ENCODE results near the gene SINHCAF. TPM values are rescaled to one million over a fixed set of nuclear protein-coding genes. Genes with fewer than 3 reads are reported as not detected.

Gene SINHCAF
- total RNA-seq, 1 experiment from 2014 or later = 68.8 TPM

DNA sequence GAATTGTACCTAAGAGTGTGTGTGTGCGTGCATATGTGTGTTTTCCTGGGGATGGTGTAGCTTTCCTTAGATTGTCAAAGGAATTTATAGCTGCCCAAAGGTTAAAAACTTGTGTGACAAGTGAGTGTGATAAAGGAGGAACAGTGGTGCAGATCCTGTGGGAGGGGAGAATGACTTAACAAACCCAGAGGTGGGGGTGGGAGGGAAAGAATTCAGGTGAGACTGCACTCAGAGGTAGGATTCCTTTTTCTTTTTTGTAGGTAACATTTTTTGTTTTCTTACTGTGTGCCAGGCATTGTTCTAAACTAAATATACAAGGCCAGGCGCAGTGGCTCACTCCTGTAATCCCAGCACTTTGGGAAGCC is 45.3 kb upstream of the SINHCAF start:
- Histone ChIP-seq H3K9me3 (ENCODE audit: control insufficient read depth, insufficient read depth, low read depth, low read length) (no peaks in the 10 kb centered on the region), H3K4me3 (ENCODE audit: low read depth in 2 of 2, low read length in 2 of 2) (no peak overlapping the region), H3K27me3 (ENCODE audit: control insufficient read depth, insufficient read depth, low read length) (no peaks in the 10 kb centered on the region), H3K27ac (ENCODE audit: low read length) (peak overlapping the region; percentile 82; the same call in 1 of the 2 replicates), H3K4me1 (ENCODE audit: control insufficient read depth, insufficient read depth, low read length) (peaks cover 26% of the 10 kb centered on the region), H3K36me3 (ENCODE audit: control insufficient read depth, insufficient read depth, low read length) (no peaks in the 10 kb centered on the region)
- in situ Hi-C loops (cut with HindIII; ENCODE audit: low pct_unique_long_range_greater_than_20kb, low sequenced_read_pairs) = no loop called here
- CTCF ChIA-PET = no interaction called here
- intact Hi-C loops (cut with micrococcal nuclease; ENCODE audit: unreplicated experiment) = no loop called here
- ATAC-seq = peak; percentile 15; the same call in 1 of the 2 replicates
- POLR2A ChIA-PET = no interaction called here
- no peak for DNase-seq (ENCODE audit: low read depth, low spot score)
- no TSS peak for BruUV-seq (replicated peaks)
- no peak for TF ChIP-seq POLR2AphosphoS5 (IDR thresholded peaks at IDR 0.05; ENCODE audit: low read depth, low read length)
- TF ChIP-seq, protein P1, sequence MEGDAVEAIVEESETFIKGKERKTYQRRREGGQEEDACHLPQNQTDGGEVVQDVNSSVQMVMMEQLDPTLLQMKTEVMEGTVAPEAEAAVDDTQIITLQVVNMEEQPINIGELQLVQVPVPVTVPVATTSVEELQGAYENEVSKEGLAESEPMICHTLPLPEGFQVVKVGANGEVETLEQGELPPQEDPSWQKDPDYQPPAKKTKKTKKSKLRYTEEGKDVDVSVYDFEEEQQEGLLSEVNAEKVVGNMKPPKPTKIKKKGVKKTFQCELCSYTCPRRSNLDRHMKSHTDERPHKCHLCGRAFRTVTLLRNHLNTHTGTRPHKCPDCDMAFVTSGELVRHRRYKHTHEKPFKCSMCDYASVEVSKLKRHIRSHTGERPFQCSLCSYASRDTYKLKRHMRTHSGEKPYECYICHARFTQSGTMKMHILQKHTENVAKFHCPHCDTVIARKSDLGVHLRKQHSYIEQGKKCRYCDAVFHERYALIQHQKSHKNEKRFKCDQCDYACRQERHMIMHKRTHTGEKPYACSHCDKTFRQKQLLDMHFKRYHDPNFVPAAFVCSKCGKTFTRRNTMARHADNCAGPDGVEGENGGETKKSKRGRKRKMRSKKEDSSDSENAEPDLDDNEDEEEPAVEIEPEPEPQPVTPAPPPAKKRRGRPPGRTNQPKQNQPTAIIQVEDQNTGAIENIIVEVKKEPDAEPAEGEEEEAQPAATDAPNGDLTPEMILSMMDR (IDR thresholded peaks at IDR 0.05) = no peak
- TF ChIP-seq TCF7L2 (IDR thresholded peaks at IDR 0.05; ENCODE audit: low read depth, low read length) = no peak
- TF ChIP-seq, protein P2, sequence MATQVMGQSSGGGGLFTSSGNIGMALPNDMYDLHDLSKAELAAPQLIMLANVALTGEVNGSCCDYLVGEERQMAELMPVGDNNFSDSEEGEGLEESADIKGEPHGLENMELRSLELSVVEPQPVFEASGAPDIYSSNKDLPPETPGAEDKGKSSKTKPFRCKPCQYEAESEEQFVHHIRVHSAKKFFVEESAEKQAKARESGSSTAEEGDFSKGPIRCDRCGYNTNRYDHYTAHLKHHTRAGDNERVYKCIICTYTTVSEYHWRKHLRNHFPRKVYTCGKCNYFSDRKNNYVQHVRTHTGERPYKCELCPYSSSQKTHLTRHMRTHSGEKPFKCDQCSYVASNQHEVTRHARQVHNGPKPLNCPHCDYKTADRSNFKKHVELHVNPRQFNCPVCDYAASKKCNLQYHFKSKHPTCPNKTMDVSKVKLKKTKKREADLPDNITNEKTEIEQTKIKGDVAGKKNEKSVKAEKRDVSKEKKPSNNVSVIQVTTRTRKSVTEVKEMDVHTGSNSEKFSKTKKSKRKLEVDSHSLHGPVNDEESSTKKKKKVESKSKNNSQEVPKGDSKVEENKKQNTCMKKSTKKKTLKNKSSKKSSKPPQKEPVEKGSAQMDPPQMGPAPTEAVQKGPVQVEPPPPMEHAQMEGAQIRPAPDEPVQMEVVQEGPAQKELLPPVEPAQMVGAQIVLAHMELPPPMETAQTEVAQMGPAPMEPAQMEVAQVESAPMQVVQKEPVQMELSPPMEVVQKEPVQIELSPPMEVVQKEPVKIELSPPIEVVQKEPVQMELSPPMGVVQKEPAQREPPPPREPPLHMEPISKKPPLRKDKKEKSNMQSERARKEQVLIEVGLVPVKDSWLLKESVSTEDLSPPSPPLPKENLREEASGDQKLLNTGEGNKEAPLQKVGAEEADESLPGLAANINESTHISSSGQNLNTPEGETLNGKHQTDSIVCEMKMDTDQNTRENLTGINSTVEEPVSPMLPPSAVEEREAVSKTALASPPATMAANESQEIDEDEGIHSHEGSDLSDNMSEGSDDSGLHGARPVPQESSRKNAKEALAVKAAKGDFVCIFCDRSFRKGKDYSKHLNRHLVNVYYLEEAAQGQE (IDR thresholded peaks at IDR 0.05; ENCODE audit: insufficient read depth in 1 of 2, low read depth in 2 of 2, low read length in 1 of 2) = no peak

DNA sequence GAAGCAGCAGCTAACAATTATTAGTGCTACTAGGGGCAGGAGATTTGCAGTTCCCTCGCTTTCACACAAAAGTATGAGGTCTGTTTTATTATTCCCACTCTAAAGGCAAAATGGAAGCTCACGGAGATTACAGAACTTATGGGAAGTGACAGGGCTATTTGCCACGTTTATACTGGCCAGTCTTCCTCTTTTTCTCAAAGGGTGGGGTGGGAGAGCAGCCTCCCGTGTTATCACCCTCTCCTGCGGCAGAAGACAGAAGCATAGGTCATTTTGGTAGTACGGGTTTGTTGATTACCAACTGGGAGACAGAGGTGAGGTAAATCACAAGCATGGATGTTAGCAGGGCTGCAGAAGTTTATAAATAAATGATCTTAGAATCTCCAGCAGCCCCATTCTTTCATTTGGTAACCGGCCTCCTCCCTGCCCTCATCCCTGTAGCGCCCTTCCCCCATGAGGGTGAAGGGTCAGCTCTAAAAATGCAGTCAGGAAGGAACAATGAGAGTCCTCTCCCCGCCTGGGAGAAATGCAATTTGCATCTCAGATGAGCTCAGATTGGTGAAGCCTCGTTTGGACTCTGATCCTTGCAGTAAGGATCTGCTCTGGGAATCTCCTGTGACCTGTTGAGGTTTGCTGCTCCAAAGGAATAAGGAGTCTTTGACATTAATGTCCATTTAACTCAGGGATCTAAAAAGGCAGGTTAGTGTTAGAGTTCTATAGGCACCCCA is 44.7 kb upstream of the SINHCAF start:
- TF ChIP-seq TCF7L2 (IDR thresholded peaks at IDR 0.05; ENCODE audit: low read depth, low read length) (no peak), SIN3A (IDR thresholded peaks at IDR 0.05; ENCODE audit: borderline replicate concordance, insufficient read depth, low read depth, low read length) (no peak), POLR2AphosphoS5 (IDR thresholded peaks at IDR 0.05; ENCODE audit: low read depth, low read length) (no peak)
- TF ChIP-seq, protein P2 (IDR thresholded peaks at IDR 0.05; ENCODE audit: insufficient read depth in 1 of 2, low read depth in 2 of 2, low read length in 1 of 2) = no peak
- TF ChIP-seq, protein P1 (IDR thresholded peaks at IDR 0.05) = no peak
- BruUV-seq (replicated peaks) = no TSS peak
- Histone ChIP-seq H3K9me3 (ENCODE audit: control insufficient read depth, insufficient read depth, low read depth, low read length) (no peaks in the 10 kb centered on the region), H3K4me3 (ENCODE audit: low read depth in 2 of 2, low read length in 2 of 2) (peak overlapping the region; percentile 32 to 58), H3K36me3 (ENCODE audit: control insufficient read depth, insufficient read depth, low read length) (no peaks in the 10 kb centered on the region), H3K4me1 (ENCODE audit: control insufficient read depth, insufficient read depth, low read length) (peaks cover 26% of the 10 kb centered on the region), H3K27me3 (ENCODE audit: control insufficient read depth, insufficient read depth, low read length) (no peaks in the 10 kb centered on the region), H3K27ac (ENCODE audit: low read length) (peak overlapping the region; percentile 82)
- CTCF ChIA-PET = interaction anchor here (1.2 kb wide), 1 partner anchor 119 kb away, joined by 3 read pairs; no protein-coding TSS in a partner anchor
- intact Hi-C loops (cut with micrococcal nuclease; ENCODE audit: unreplicated experiment) = no loop called here
- DNase-seq (ENCODE audit: low read depth, low spot score) = no peak
- POLR2A ChIA-PET = no interaction called here
- in situ Hi-C loops (cut with HindIII; ENCODE audit: low pct_unique_long_range_greater_than_20kb, low sequenced_read_pairs) = no loop called here
- ATAC-seq = peak; percentile 34

Measured in Panc1 (cell line).